ENCODE data around the gene FADS6.

Gene FADS6

DNA sequence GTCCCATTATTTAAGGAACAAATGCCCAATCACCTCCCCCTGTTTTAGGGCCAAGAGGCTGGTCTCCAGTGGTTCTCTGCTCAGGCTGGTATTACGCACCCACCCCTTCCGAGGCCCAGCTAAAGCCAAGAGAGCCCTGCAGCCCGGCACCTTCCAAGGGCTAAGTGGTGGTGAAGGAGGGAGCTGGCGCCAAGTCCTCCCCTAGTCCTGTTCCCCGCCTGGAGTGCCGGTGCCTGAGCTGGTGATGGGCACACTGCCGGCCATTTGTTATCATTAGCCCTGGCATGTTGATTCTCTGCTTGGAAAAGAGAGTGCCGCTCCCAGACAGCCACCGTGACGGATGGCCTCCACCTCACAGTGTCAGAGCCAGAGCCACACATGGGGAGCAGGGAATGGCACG is 65.6 kb downstream of the FADS6 start:
- no peak overlapping the region for H3K4me3 ChIP-seq (replicated peaks; ENCODE audit: low read depth, low read length)
- TF ChIP-seq, protein P1, sequence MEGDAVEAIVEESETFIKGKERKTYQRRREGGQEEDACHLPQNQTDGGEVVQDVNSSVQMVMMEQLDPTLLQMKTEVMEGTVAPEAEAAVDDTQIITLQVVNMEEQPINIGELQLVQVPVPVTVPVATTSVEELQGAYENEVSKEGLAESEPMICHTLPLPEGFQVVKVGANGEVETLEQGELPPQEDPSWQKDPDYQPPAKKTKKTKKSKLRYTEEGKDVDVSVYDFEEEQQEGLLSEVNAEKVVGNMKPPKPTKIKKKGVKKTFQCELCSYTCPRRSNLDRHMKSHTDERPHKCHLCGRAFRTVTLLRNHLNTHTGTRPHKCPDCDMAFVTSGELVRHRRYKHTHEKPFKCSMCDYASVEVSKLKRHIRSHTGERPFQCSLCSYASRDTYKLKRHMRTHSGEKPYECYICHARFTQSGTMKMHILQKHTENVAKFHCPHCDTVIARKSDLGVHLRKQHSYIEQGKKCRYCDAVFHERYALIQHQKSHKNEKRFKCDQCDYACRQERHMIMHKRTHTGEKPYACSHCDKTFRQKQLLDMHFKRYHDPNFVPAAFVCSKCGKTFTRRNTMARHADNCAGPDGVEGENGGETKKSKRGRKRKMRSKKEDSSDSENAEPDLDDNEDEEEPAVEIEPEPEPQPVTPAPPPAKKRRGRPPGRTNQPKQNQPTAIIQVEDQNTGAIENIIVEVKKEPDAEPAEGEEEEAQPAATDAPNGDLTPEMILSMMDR (IDR thresholded peaks at IDR 0.05; ENCODE audit: low read length, missing control alignments): no peak
- no peak for DNase-seq (ENCODE audit: low read depth)

Measured in fibroblast of pulmonary artery (primary cell).